Activated CD8-positive, alpha-beta memory T cell treated with anti-CD3 and anti-CD28 coated beads, Interleukin-2, amount 50 U/mL, for 1 hour (primary cell): Measurements from ENCODE around the gene WDR41.

ENCODE experiments used
- DNase-seq: peaks from one replicate; pipeline ENCODE4 v3.0.0-alpha.2; 2020; ENCODE audit errors: extremely low read depth

The WDR41 gene

DNA sequence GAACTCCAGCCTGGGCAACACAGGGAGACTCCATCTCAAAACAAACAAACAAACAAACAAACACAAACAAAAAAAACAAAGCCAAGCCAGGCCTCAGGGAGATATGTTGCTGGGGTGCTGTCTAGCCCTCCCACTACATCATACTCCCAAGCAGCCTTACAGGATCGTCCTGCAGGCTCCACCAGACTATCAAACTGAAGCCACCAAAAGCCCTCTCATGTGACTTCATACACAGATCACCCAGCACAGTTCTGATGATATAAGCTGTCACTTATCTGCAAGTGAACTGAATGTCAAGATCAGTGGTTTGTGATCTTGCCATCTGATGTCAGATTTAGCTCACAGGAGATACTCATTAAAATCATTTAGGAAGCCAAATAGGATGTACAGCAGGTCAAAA lies 43.3 kb downstream of the WDR41 start:
- DNase-seq = no peak

GRCh38 chr5:77444356-77444755 lies 47.8 kb downstream of the WDR41 start:
- no peak for DNase-seq

GRCh38 chr5:77443670-77444069 lies 48.4 kb downstream of the WDR41 start:
- no peak for DNase-seq

- no peak for DNase-seq
Observed at GRCh38 chr5:77438071-77438470, 54.0 kb downstream of the WDR41 start.

- no peak for DNase-seq
Observed at GRCh38 chr5:77437194-77437593, 54.9 kb downstream of the WDR41 start.

GRCh38 chr5:77431719-77432118 lies 60.4 kb downstream of the WDR41 start:
- no peak for DNase-seq

DNA sequence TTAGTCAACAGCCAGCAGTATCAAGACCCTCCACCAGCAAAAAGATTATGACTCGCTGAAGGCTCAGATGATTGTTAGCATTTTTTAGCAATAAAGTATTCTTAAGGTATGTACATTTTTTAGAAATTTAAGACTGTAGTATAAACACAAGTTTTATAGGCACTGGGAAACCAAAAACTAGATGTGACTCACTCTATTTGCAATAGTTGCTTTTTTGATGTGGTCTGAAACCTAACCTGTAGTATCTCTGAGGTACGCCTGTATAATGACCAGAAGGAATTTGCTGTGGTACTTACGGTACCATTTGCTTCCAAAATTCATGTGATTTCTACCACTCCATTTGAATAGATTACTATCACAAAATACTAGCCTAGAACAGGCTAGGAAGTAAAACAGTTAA lies 60.8 kb downstream of the WDR41 start:
- no peak for DNase-seq

GRCh38 chr5:77430726-77431125 lies 61.4 kb downstream of the WDR41 start:
- no peak for DNase-seq

DNA sequence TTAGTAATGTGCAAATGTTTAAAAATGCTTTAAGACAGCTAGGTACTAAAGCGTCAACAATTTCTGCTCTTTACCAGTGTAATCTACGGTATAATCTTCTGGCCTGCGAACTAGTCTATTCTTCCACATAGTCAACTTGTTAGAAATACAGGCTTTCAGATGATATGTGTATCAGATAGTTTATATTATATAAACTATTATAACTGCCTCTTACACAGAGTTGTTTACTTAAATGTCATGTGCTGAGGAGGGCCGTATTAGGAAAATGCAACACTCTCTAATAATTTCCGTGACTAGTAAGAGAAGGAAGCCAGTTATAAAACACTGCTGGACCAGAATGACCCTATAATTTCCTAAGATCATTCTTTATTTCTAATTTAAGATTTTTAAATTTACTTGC lies 63.6 kb downstream of the WDR41 start:
- no peak for DNase-seq

- no peak for DNase-seq
Observed at GRCh38 chr5:77427998-77428397, 64.1 kb downstream of the WDR41 start.

- no peak for DNase-seq
Observed at GRCh38 chr5:77426670-77427069, 65.4 kb downstream of the WDR41 start.

DNA sequence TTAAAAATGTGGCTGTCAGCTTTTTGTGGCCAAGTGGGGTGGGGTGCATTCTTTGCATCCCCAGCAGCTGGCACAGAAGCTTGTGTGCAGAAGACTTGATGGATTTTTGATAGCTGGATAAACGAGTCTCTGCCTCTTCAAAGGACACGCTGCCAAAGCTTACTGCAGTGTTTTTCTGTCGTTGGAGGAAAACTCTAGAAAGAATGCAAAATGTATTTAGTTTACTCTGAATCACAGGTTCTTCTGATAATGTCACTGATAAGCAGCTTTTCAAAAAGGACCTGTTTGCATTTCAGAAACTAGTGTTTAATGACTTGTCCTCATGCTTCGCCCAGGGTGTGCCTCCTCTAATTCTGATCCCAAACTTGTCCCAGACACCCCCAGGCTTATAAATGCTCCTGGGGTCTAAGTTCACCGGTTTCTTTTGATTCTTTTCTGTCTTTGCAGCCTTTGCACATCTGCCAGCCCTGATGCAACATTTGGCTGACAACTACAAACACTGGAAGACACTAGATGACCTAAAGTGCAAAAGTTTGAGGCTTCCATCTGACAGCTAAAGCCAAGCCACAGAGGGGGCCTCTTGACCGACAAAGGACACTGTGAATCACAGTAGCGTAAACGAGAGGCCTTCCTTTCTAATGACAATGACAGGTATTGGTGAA lies 66.0 kb downstream of the WDR41 start:
- no peak for DNase-seq

DNA sequence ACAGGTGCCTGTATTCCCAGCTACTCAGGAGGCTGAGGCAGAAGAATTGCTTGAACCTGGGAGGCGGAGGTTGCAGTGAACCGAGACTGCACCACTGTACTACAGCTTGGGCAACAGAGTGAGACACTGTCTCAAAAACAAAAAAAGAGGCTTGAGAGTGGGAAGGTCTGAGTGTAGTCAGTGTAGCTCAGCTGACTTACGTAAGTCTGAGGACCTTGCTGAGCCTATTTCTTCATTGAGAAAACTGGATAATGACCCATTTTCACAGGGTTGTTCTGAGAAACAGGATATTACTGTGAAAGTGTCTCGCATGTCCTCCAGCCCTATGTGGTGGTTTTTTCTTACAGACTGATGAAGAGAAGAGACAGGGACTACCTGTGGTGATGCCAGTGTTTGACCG lies 66.7 kb downstream of the WDR41 start:
- DNase-seq = no peak

DNA sequence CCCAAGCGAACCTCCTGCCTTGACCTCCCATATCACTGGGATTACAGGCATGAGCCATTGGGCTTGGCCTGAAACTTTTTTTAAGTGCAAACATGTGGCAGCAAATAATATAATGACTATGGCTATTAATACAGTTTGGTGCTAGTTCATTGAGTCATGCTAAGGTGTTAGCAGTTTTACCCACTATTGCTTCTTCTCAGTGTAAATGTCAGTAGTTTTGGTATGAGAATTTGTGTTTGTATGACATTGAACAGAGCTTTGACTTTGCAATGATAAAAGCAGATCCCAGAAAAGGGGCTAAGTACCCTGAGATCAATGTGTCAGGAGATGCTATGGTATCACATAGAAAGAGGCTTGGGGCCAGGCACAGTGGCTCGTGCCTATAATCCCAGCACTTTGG lies 67.2 kb downstream of the WDR41 start:
- no peak for DNase-seq

DNA sequence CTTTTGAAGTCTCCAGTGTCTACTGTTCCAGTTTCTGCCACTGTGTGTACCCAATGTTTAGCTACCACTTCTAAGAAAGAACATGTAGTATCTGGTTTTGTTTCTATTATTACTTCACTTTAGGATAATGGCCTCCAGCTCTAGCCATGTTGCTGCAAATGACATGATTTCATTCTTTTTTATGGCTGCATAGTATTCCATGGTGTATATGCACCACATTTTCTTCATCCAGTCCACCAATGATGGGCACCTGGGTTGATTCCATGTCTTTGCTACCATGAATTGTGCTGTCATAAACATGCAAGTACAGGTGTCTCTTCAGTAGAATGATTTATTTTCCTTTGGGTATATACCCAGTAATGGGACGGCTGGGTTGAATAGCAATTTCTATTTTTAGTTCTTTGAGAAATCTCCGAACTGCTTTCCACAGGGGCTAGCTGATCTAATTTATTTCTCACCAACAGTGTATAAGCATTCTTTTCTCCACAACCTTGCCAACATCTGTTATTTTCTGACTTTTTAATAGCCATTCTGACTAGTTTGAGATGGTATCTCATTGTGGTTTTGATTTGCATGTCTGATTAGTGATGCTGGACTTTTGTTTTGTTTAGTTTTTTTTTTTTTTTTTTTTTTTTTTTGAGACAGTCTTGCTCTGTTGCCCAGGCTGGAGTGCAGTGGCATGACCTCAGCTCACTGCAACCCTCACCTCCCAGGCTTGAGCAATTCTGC lies 68.9 kb downstream of the WDR41 start:
- no peak for DNase-seq

GRCh38 chr5:77420940-77421339 lies 71.2 kb downstream of the WDR41 start:
- no peak for DNase-seq

GRCh38 chr5:77419644-77420582 lies 72.2 kb downstream of the WDR41 start:
- no peak for DNase-seq

- DNase-seq = no peak
Observed at GRCh38 chr5:77418601-77419581, 73.2 kb downstream of the WDR41 start.

DNA sequence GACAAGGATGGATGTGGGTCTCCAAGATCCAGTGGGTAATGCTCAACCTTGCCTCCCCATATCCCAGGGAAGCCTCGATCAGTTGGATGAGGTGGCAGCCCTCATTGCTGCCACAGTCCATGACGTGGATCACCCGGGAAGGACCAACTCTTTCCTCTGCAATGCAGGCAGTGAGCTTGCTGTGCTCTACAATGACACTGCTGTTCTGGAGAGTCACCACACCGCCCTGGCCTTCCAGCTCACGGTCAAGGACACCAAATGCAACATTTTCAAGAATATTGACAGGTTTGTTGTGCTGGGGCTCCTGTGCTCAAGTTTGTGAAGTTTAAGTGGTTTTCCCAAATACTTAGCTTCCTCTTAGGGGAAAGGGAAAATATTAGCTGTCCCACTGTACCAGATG lies 74.0 kb downstream of the WDR41 start:
- DNase-seq = no peak

- DNase-seq = no peak
Observed at GRCh38 chr5:77413049-77413448, 79.1 kb downstream of the WDR41 start.

GRCh38 chr5:77409870-77410621 lies 82.1 kb downstream of the WDR41 start:
- no peak for DNase-seq
